HFFc6 (cell line): ENCODE results near the gene PON3. TPM values are rescaled to one million over a fixed set of nuclear protein-coding genes. Genes with fewer than 3 reads are reported as not detected.

ENCODE experiments used
- DNase-seq: peaks from one replicate; pipeline ENCODE4 v3.0.0-alpha.2; 2018
- H3K27ac Mint-ChIP-seq: 2 replicates; pipeline ENCODE4 v1.8.0; 2020; ENCODE audit warnings: mild to moderate bottlenecking, mixed read lengths
- H3K27me3 Mint-ChIP-seq: 2 replicates; pipeline ENCODE4 v1.8.0; 2021; ENCODE audit warnings: mild to moderate bottlenecking, moderate library complexity, mixed read lengths; ENCODE audit not compliant: insufficient read depth
- H3K36me3 Mint-ChIP-seq: 2 replicates; pipeline ENCODE4 v1.8.0; 2021; ENCODE audit warnings: low read depth, mixed read lengths
- H3K4me1 Mint-ChIP-seq: 2 replicates; pipeline ENCODE4 v1.8.0; 2020; ENCODE audit warnings: low read depth, mixed read lengths
- H3K4me3 Mint-ChIP-seq: 2 replicates; pipeline ENCODE4 v1.8.0; 2020; ENCODE audit warnings: mild to moderate bottlenecking, moderate library complexity, mixed read lengths
- H3K9me3 Mint-ChIP-seq: 2 replicates; pipeline ENCODE4 v1.8.0; 2020; ENCODE audit warnings: mild to moderate bottlenecking, mixed read lengths
- CTCF ChIP-seq: fragments of 200-600 bp; sonication (generic); IDR thresholded peaks from 2 replicates; pipeline ENCODE4 v1.5.0; 2021; ENCODE audit warnings: antibody characterized with exemption, mild to moderate bottlenecking
- total RNA-seq, 6 experiments: library from RNA; stranded (reverse); fragmentation: NEBNext Ultra II Directional; extraction: Animal tissue kit (Norgen Biotek cat#: 25700); gene quantifications; 2 replicates in 1 of 6; 3 replicates in 5 of 6; pipeline ENCODE4 v1.2.3, GENCODE V29; 2021

Gene PON3
- total RNA-seq, 6 experiments from 2014 or later: not detected

DNA sequence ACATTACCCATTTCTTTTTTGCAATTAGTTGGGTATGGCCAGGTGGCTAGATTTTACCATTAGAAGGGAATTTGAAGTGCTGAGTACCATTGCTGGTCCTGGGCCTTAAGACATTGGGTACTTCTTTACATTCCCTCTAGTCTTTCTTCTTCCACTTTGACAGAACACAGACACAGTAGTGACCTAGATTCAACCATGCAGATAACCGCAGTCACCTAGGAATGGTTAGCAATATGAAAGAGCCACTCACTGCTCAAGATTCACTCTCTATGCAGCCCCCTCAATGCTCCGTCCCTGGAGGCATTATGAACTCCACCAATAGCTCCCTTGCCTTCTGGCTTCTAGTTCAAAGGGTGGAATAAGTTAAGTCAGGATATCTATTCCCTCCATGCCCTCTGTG lies 55.7 kb downstream of the PON3 start:
- Mint-ChIP-seq H3K36me3 (no peaks in the 10 kb centered on the region), H3K4me3 (no peak overlapping the region), H3K27me3 (peaks cover 2% of the 10 kb centered on the region; the same call in 1 of the 2 replicates), H3K27ac (no peak overlapping the region), H3K4me1 (no peaks in the 10 kb centered on the region; the same call in 1 of the 2 replicates), H3K9me3 (peaks cover 5% of the 10 kb centered on the region; the same call in 1 of the 2 replicates)
- no peak for DNase-seq
- no peak for TF ChIP-seq CTCF

DNA sequence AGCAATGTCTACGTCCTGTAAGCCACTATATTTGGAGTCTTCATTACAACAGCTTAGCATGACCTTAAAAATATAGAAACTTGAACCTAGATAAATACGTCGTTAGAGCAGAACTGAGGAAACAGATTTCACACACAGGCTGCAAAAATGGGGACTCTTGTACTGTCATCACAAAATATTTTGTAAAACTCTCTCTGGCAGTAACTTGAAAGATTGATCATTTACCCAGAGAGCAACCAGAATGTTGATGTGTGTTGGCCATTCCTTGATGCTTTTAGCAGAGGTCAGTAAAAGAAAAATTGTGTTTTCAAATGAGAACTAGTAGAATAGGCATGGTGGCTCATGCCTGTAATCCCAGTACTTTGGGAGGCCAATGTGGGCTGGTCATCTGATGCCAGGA lies 57.3 kb downstream of the PON3 start:
- no peaks in the 10 kb centered on the region for H3K36me3 Mint-ChIP-seq
- peaks cover 5% of the 10 kb centered on the region; the same call in 1 of the 2 replicates for H3K9me3 Mint-ChIP-seq
- no peak overlapping the region for H3K4me3 Mint-ChIP-seq
- no peak for TF ChIP-seq CTCF
- no peaks in the 10 kb centered on the region; the same call in 1 of the 2 replicates for H3K4me1 Mint-ChIP-seq
- H3K27ac Mint-ChIP-seq: no peak overlapping the region
- H3K27me3 Mint-ChIP-seq: peaks cover 2% of the 10 kb centered on the region; the same call in 1 of the 2 replicates
- no peak for DNase-seq

- TF ChIP-seq CTCF: no peak
- Mint-ChIP-seq H3K36me3 (no peaks in the 10 kb centered on the region), H3K9me3 (no peaks in the 10 kb centered on the region), H3K4me3 (no peak overlapping the region), H3K4me1 (no peaks in the 10 kb centered on the region; the same call in 1 of the 2 replicates), H3K27ac (no peak overlapping the region), H3K27me3 (peaks cover 2% of the 10 kb centered on the region; the same call in 1 of the 2 replicates)
- peak; percentile 28 for DNase-seq
Measured at GRCh38 chr7:95335093-95335492, 61.1 kb downstream of the PON3 start.

DNA sequence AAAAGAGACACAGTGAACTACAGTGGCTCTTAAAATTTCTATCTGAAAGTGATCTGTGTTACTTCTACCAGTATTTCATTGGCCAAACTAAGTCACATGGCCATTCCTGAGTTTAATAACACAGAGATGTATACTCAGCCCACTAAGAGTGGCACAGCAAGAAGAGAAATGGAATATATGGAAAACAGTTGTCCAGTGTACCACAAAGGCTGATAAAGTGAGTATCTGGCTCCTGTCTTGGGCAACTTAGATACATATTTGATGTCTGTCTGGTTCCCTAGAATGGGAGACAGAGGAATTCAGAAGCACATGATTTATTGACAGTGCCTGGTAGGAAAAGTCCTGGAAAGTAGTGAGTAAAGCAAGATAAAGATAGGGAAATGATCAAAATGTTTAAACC lies 61.7 kb downstream of the PON3 start:
- no peak overlapping the region for H3K27ac Mint-ChIP-seq
- no peaks in the 10 kb centered on the region for H3K9me3 Mint-ChIP-seq
- DNase-seq: no peak
- peaks cover 2% of the 10 kb centered on the region; the same call in 1 of the 2 replicates for H3K27me3 Mint-ChIP-seq
- no peaks in the 10 kb centered on the region; the same call in 1 of the 2 replicates for H3K4me1 Mint-ChIP-seq
- H3K36me3 Mint-ChIP-seq: no peaks in the 10 kb centered on the region
- TF ChIP-seq CTCF: no peak
- no peak overlapping the region for H3K4me3 Mint-ChIP-seq

DNA sequence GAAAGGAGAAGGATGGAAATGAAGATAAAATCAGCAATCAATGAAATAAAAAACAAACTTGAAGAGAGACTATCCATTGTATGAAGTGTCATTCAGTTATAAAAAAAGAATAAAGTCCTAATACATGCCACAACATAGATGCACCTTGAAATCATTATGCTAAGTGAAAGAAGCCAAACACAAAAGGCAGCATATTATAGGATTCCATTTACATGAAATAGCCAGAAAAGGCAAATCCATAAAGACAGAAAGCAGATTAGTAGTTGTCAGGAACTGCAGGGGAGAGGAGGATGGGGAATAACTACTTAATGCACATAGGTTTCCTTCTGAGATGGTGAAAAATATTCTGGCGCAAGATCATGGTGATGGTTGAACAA lies 65.2 kb downstream of the PON3 start:
- H3K4me1 Mint-ChIP-seq: no peaks in the 10 kb centered on the region; the same call in 1 of the 2 replicates
- no peaks in the 10 kb centered on the region for H3K36me3 Mint-ChIP-seq
- no peak for DNase-seq
- H3K27me3 Mint-ChIP-seq: no peaks in the 10 kb centered on the region
- H3K27ac Mint-ChIP-seq: no peak overlapping the region
- TF ChIP-seq CTCF: no peak
- H3K4me3 Mint-ChIP-seq: peak overlapping the region; percentile 71; the same call in 1 of the 2 replicates
- H3K9me3 Mint-ChIP-seq: no peaks in the 10 kb centered on the region
